Stimulated activated naive B cell treated with anti-CD40 and anti-IgM and Interleukin-4, amounts not matched to agents 10 μg/mL and 1 μg/mL and 100 μg/mL, for 72 hours (primary cell): ENCODE data around the gene SLC13A2.
A peak's percentile ranks its signal among the peaks of the same experiment; 100 is the strongest.
"Not testable (repeated sequence)": the region's sequence is repeated elsewhere in the genome, so short reads cannot be mapped to it uniquely, and the experiment has no call there.

Source experiments
- ATAC-seq, 2 donors: fragments of 150-1000 bp; cut with Tn5 transposase; replicated peaks; 2 replicates each; pipeline ENCODE4 v1.10.0; 2021; ENCODE audit warnings: moderate library complexity in 1 of 2
- DNase-seq: peaks from one replicate; pipeline ENCODE4 v3.0.0; 2021
- H3K27ac Mint-ChIP-seq: one replicate; pipeline ENCODE4 v1.8.0; 2022; ENCODE audit warnings: mild to moderate bottlenecking, mixed read lengths
- H3K27me3 Mint-ChIP-seq, 2 donors: one replicate each; pipeline ENCODE4 v1.8.0; 2022; ENCODE audit warnings: mixed read lengths in 2 of 2
- H3K36me3 Mint-ChIP-seq, 2 donors: one replicate each; pipeline ENCODE4 v1.8.0; 2022; ENCODE audit warnings: mixed read lengths in 2 of 2, mild to moderate bottlenecking in 1 of 2
- H3K4me1 Mint-ChIP-seq, 2 donors: one replicate each; pipeline ENCODE4 v1.8.0; 2022; ENCODE audit warnings: mixed read lengths in 2 of 2, mild to moderate bottlenecking in 1 of 2
- H3K4me3 Mint-ChIP-seq, 2 donors: one replicate each; pipeline ENCODE4 v1.8.0; 2022; ENCODE audit warnings: mild to moderate bottlenecking in 2 of 2, mixed read lengths in 2 of 2, moderate library complexity in 1 of 2
- H3K9me3 Mint-ChIP-seq, 2 donors: one replicate each; pipeline ENCODE4 v1.8.0; 2022; ENCODE audit warnings: mixed read lengths in 2 of 2, mild to moderate bottlenecking in 1 of 2

Gene SLC13A2

GRCh38 chr17:28466001-28466400 is 7.4 kb upstream of the SLC13A2 start:
- Mint-ChIP-seq H3K27me3 (peaks cover 23 to 36% of the 10 kb centered on the region in 2 donors), H3K4me1 (peaks cover 0 to 4% of the 10 kb centered on the region in 2 donors), H3K4me3 (no peak overlapping the region), H3K27ac (no peak overlapping the region), H3K36me3 (no peaks in the 10 kb centered on the region), H3K9me3 (no peaks in the 10 kb centered on the region)
- ATAC-seq, result no peak
- no peak for DNase-seq

DNA sequence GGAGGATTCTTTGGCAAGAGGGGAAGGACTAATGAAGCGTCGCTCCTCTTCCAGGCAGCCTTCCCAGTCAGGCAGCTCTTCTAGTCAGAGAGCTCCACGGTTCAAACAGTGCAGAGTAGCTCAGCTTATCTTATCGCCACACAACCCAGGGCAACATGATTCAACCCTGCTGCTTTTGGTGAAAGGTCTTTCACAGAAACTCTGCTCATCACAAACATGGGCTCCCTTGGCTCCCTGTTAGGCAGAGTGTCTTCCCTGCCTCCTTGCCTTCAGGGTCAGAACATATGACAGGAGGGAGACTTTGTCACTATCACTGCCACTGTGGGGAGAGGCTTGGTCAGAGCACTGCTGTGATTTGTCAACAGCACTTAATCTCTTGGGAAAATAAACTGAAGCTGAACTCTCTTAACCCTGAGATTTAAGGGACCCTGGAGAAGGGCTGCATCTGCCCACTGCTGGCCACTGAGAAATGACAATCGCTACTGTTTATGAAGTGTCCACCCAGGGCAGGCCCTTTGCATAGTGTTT is 6.9 kb upstream of the SLC13A2 start:
- Mint-ChIP-seq H3K27ac (no peak overlapping the region), H3K27me3 (peaks cover 23 to 31% of the 10 kb centered on the region in 2 donors), H3K9me3 (no peaks in the 10 kb centered on the region), H3K4me1 (peaks cover 0 to 4% of the 10 kb centered on the region in 2 donors), H3K36me3 (no peaks in the 10 kb centered on the region), H3K4me3 (no peak overlapping the region)
- no peak for ATAC-seq
- DNase-seq, result no peak

GRCh38 chr17:28467456-28468025 is 5.9 kb upstream of the SLC13A2 start:
- no peak overlapping the region for H3K4me3 Mint-ChIP-seq
- DNase-seq (no peak), ATAC-seq (no peak)
- H3K36me3 Mint-ChIP-seq, result no peaks in the 10 kb centered on the region
- no peak overlapping the region for H3K27ac Mint-ChIP-seq
- H3K27me3 Mint-ChIP-seq, result peaks cover 29 to 31% of the 10 kb centered on the region in 2 donors
- H3K9me3 Mint-ChIP-seq, result no peaks in the 10 kb centered on the region
- peaks cover 0 to 4% of the 10 kb centered on the region in 2 donors for H3K4me1 Mint-ChIP-seq

GRCh38 chr17:28468033-28468735 is 5.3 kb upstream of the SLC13A2 start:
- DNase-seq, H3K4me1 Mint-ChIP-seq, H3K36me3 Mint-ChIP-seq, H3K27ac Mint-ChIP-seq, ATAC-seq, H3K9me3 Mint-ChIP-seq, H3K4me3 Mint-ChIP-seq: not testable (repeated sequence)
- peaks cover 27 to 29% of the 10 kb centered on the region in 2 donors for H3K27me3 Mint-ChIP-seq

DNA sequence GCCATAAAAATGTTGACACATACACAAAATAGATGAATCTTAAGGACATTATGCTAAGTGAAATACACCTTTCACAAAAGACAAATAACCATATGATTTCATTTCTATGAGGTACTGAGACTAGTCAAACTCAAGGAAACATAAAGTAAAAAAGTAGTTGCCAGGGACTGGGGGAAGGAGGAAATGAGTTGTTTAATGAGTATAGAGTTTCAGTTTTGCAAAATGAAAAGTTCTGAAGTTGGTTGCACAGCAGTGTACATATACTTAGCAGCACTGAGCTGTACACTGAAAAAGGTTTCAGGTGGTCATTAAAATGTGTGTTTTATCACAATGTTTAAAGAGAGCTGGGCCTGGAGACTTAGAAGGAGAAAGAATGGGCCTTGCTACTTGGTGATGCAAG is 4.7 kb upstream of the SLC13A2 start:
- H3K27me3 Mint-ChIP-seq, result peaks cover 21 to 34% of the 10 kb centered on the region in 2 donors
- H3K9me3 Mint-ChIP-seq, result no peaks in the 10 kb centered on the region
- ATAC-seq (peak; percentile 44 to 51), DNase-seq (no peak)
- H3K27ac Mint-ChIP-seq, result no peak overlapping the region
- peaks cover 0 to 8% of the 10 kb centered on the region in 2 donors for H3K4me1 Mint-ChIP-seq
- no peaks in the 10 kb centered on the region for H3K36me3 Mint-ChIP-seq
- H3K4me3 Mint-ChIP-seq, result no peak overlapping the region

- Mint-ChIP-seq H3K27ac (no peak overlapping the region), H3K4me1 (peaks cover 0 to 8% of the 10 kb centered on the region in 2 donors), H3K36me3 (no peaks in the 10 kb centered on the region), H3K27me3 (peaks cover 18 to 38% of the 10 kb centered on the region in 2 donors), H3K4me3 (no peak overlapping the region), H3K9me3 (no peaks in the 10 kb centered on the region)
- DNase-seq, result no peak
- no peak for ATAC-seq
Observed at GRCh38 chr17:28469376-28469775, 4.1 kb upstream of the SLC13A2 start.

DNA sequence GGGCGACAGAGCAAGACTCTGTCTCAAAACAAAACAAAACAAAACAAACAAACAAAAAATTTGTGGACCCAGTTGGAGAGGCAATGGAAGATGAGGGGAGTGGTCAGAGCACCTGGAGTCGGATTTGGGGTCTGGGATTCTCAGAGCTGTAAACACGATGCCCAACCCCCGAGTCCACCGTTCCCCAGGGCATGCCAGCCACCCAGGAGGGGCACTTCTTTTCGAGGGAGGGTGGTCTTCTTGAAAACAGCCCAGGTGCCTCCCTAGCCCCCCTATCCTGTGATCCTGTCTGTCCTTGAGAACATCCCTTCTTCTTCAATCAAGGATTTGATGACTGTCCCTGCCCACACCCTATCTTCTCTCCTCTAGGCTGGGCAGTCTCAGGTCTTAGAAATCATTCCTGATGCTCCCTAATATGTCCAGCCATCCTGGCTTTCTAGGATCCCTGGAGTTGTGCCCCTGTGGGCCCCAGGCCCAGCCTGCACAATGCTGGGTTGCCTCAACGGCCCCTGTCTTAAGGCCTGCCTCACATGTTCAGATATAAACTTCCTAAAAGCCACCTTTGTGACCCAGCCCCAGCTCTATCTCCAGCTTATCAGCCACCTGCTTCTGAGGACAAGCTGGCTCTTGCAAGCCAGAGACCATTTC is 3.1 kb upstream of the SLC13A2 start:
- no peak for DNase-seq
- Mint-ChIP-seq H3K4me3 (no peak overlapping the region), H3K36me3 (no peaks in the 10 kb centered on the region), H3K4me1 (peaks cover 0 to 8% of the 10 kb centered on the region in 2 donors), H3K27ac (no peak overlapping the region), H3K27me3 (peaks cover 17 to 37% of the 10 kb centered on the region in 2 donors), H3K9me3 (no peaks in the 10 kb centered on the region)
- ATAC-seq, result no peak

DNA sequence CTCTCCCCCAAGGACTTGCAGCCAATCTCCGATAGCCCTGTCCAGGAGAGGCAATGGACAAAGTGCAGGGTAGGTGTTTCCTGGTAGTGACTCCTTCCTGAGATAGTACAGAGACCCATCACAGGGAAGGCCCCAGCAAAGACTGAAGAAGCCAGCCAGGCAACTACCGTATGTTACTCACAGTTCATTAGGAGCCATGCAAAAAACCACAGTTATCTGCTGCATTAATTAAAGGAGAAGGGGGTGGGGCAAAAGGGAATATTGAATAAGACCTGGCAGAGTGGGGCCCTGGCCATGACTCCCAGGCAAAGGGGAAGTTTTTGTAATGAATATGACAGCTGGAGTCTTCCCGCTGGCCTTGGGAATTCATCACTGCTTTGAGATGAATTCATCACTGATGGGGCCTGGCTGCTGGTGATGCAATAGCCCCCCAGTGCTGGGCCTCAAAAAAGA is 2.5 kb upstream of the SLC13A2 start:
- no peak for DNase-seq
- no peaks in the 10 kb centered on the region for H3K9me3 Mint-ChIP-seq
- H3K4me3 Mint-ChIP-seq, result no peak overlapping the region
- H3K27ac Mint-ChIP-seq, result no peak overlapping the region
- H3K27me3 Mint-ChIP-seq, result peaks cover 12 to 37% of the 10 kb centered on the region in 2 donors
- H3K4me1 Mint-ChIP-seq, result peaks cover 0 to 8% of the 10 kb centered on the region in 2 donors
- no peak for ATAC-seq
- H3K36me3 Mint-ChIP-seq, result no peaks in the 10 kb centered on the region

- H3K4me1 Mint-ChIP-seq, result peaks cover 0 to 8% of the 10 kb centered on the region in 2 donors
- peaks cover 12 to 31% of the 10 kb centered on the region in 2 donors for H3K27me3 Mint-ChIP-seq
- H3K9me3 Mint-ChIP-seq, result no peaks in the 10 kb centered on the region
- H3K4me3 Mint-ChIP-seq, result no peak overlapping the region
- no peak overlapping the region for H3K27ac Mint-ChIP-seq
- no peaks in the 10 kb centered on the region for H3K36me3 Mint-ChIP-seq
- ATAC-seq (no peak), DNase-seq (no peak)
Observed at GRCh38 chr17:28471531-28472342, 1.7 kb upstream of the SLC13A2 start.

DNA sequence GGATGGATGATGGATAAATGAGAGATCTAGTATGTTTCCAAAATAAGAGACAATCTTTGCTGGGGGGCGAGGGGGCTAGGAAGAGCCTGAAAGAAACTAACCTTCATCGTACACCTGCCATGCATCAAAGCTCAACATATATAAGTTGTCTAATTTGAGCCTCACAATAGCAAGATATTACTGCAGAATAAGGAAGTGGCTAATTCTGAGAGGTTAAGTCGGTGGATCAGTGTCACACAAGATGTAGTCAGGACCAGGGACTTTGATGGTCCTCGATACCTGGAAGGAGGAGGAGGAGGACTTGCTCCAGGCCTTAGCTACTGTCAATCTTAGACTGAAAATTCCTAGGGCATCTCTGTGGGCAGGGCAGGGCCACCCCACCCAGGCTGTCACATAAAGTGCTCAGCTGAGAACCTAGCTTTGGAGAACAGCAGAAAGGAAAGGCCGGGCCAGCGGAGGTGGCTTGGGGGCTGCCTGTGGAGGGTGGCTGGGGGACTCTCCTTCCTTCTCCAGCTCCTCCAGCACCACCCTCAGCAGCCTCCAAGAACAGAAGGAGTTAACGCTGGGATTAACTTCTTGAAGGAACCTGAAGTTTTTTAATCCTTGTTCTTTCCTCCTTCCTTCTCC is 460 bp upstream of the SLC13A2 start:
- peaks cover 0 to 8% of the 10 kb centered on the region in 2 donors for H3K4me1 Mint-ChIP-seq
- peaks cover 12 to 31% of the 10 kb centered on the region in 2 donors for H3K27me3 Mint-ChIP-seq
- peak overlapping the region; percentile 77 for H3K27ac Mint-ChIP-seq
- no peaks in the 10 kb centered on the region for H3K9me3 Mint-ChIP-seq
- H3K36me3 Mint-ChIP-seq, result no peaks in the 10 kb centered on the region
- DNase-seq (no peak), ATAC-seq (peak; percentile 41 to 50)
- no peak overlapping the region for H3K4me3 Mint-ChIP-seq

DNA sequence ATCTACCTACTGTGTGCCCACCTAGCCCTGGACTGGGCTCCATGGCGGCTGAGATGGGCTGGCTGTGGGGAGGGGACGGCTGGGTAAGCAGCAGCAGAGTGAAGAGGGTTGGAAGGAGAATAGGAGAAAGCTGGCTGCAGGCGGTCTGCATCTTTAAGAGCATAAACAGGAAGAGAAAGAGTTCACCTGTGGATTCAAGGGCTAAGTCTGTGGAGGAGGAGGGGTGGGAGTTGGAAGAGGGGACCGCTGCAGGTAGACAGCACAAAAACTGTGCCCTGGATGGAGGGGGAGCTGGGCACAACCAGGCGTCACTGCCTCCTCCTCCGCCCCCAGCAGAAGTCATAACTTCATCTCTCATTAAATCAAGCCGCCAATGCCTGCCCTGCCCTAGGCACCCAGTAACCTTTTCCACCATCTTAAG is 677 bp downstream of the SLC13A2 start:
- Mint-ChIP-seq H3K4me1 (peaks cover 0 to 5% of the 10 kb centered on the region in 2 donors), H3K27ac (no peak overlapping the region), H3K27me3 (peaks cover 20 to 31% of the 10 kb centered on the region in 2 donors), H3K36me3 (no peaks in the 10 kb centered on the region), H3K4me3 (no peak overlapping the region), H3K9me3 (no peaks in the 10 kb centered on the region)
- DNase-seq, result no peak
- no peak for ATAC-seq

- ATAC-seq (no peak), DNase-seq (no peak)
- H3K36me3 Mint-ChIP-seq, result no peaks in the 10 kb centered on the region
- H3K27ac Mint-ChIP-seq, result no peak overlapping the region
- peaks cover 16 to 25% of the 10 kb centered on the region in 2 donors for H3K27me3 Mint-ChIP-seq
- H3K9me3 Mint-ChIP-seq, result no peaks in the 10 kb centered on the region
- no peak overlapping the region for H3K4me3 Mint-ChIP-seq
- peaks cover 0 to 5% of the 10 kb centered on the region in 2 donors for H3K4me1 Mint-ChIP-seq
Observed at GRCh38 chr17:28475151-28475900, 1.9 kb downstream of the SLC13A2 start.
